HG03460 (cell line): ENCODE results near the gene C12orf75.
A peak's percentile ranks its signal among the peaks of the same experiment; 100 is the strongest.
"Not testable (repeated sequence)": the region's sequence is repeated elsewhere in the genome, so short reads cannot be mapped to it uniquely, and the experiment has no call there.

Experiments
- ATAC-seq: cut with Tn5 transposase; IDR thresholded peaks from one replicate; pipeline ENCODE4 v1.9.1; 2021; ENCODE audit not compliant: unreplicated experiment

C12orf75 gene

DNA sequence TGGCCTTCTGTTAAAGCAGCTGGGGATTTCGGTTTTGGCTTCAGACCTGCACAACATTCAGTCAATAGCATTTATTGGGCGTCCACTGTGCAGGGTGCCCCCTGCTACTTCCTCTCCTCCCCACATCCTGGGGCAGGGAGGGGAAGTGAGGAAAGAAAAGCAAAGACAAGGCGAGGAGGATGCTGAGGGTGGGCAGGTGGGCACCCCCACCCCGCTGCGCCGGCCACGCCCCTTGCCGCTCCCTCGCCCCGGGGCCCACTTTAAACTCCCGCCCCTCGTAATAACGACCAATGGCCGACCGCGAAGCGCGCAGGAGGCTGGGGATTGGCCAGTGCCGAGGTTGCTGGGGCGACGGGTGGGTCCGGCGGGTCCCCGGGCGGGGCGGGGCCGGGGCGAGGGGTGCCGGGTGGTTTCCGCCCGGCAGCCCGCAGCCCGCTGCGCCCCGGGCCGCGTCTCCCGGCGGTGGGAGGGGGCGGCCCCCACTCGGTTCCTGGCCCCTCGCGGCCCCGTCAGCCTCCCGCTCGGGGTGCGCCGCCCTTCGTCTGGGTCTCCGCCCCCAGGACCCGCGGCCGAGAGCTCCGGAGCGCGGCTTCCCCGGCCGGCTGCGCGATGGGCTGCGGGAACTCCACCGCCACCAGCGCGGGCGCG lies at the start of gene C12orf75:
Gene C12orf75, plus strand, starts transcription at position 409 of the 648 bp plus-strand sequence. Its CDS starts 201 bp downstream, at position 610.
- ATAC-seq: peak; percentile 80

GRCh38 chr12:105280966-105281693 lies 49.4 kb upstream of the C12orf75 start:
- ATAC-seq: no peak

- ATAC-seq: no peak
Measured at GRCh38 chr12:105281694-105282049, 48.8 kb upstream of the C12orf75 start.

DNA sequence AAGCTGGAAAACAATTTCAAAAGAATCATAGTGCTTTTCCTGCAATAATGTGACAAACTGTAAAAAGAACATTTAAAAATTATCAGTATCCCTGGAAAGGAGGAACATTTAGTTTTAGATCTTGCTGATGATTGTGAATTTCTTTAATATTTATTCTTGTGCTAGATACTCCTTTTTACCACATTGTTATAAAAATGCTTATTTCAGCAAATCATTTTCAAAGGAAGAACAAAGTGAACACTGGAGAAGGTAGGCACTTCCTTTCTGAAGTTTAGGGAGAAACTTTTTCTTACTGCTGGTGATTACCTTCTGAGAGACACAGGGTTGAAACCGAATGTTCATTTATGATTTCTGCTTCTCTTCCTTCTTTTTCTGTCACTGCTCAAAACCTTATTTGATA lies 45.1 kb upstream of the C12orf75 start:
- ATAC-seq: no peak

- no peak for ATAC-seq
Measured at GRCh38 chr12:105287408-105287807, 43.1 kb upstream of the C12orf75 start.

DNA sequence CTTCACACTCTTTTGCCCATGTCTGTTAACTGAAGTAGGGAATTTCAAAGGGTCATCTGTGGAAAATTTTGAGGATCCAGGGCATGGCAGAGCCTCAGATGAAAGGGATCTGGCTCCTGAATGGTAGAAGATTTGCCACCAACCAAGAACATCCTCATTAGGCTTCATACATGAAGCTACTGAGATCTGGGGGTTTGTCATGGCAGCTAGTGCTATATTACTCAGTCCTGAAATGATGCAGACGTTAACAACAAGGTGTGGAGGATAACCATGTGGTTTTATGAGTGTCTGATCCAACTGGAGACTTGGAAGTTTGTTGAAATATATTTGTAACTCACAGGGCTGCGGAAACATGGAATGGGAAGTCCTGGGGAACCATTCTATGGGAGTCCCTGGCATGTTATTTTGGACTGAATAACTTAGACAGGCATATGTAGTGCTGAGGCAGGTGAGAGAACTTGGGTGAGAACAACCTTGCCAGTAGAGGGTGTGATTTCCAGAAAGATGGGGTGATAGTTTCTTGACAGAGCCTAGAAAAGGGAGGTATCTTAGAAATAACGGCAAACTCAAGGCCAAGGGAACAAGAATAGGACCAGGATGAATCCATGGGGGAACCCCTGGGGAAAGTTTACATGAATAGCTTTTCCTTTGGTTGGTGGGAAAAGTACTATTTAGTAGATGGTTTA lies 42.0 kb upstream of the C12orf75 start:
- no peak for ATAC-seq

DNA sequence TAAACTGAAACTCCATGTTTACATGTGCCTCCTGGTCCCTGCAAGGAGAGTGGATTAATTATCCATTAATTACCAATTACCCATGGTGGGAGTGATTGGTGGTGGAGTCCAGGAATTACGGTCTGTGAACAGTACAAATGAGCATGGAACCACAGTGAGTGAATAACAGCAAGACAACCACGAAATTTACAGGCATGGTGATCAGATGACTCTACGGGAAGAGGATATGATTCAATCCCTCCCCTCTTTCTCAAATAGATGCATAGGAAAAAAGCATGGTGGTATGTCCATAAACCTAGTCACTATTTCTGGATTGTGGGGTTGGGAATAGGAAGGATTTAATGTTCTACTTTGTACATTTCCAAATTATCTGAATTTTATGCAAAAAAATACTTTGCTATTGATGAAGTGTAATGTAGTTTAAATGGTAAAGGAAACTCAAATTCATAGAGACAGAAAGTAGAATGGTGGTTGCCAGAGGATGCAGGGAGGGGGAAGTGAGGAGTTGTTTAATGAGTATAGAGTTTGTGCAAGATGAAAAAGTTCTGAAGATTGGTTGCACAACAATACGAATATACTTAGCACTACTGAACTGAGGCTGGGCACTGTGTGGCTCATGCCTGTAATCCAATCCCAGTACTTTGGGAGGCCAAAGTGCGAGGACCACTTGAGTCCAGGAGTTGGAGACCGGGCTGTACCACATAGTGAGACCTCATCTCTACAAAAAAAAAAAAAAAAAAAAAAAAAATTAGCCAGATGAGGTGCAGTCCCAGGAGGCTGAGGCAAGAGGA lies 41.2 kb upstream of the C12orf75 start:
- ATAC-seq: no peak

DNA sequence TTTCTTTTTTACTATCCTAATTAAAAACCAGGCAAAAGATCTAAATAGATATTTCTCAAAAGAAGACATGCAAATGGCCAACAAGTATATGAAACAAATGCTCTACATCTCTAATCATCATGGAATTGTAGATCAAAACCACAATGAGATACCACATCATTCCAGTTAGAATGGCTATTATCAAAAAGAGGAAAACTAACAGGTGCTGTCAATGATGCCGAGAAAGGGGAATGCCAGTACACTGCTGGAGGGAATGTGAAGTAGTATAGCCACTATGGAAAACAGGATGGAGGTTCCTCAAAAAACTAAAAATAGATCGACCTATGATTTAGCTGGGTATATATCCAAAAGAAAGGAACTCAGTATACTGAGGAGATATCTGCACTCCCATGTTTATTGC lies 39.0 kb upstream of the C12orf75 start:
- ATAC-seq: no peak

DNA sequence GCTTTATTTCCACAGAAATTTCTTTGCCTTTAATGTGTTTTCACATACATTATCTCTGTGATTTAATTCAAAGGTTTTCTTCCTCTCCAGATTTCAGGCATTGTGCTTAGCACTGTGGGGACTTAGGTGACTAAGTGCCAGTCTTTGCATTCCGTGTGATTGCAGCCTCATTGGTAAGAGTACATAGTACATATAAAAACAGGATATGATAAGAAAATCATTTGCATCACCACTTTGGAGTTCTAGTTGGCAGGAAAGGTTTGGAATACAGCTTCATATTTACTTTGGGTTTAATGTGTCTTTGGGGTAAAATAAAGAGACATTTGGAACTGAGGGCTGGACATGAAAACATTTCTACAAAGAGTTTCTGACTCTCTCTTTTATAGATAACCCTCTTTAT lies 37.8 kb upstream of the C12orf75 start:
- no peak for ATAC-seq

GRCh38 chr12:105293187-105293586 lies 37.3 kb upstream of the C12orf75 start:
- ATAC-seq: no peak

GRCh38 chr12:105294161-105294560 lies 36.3 kb upstream of the C12orf75 start:
- no peak for ATAC-seq

- no peak for ATAC-seq
Measured at GRCh38 chr12:105294886-105295479, 35.5 kb upstream of the C12orf75 start.

DNA sequence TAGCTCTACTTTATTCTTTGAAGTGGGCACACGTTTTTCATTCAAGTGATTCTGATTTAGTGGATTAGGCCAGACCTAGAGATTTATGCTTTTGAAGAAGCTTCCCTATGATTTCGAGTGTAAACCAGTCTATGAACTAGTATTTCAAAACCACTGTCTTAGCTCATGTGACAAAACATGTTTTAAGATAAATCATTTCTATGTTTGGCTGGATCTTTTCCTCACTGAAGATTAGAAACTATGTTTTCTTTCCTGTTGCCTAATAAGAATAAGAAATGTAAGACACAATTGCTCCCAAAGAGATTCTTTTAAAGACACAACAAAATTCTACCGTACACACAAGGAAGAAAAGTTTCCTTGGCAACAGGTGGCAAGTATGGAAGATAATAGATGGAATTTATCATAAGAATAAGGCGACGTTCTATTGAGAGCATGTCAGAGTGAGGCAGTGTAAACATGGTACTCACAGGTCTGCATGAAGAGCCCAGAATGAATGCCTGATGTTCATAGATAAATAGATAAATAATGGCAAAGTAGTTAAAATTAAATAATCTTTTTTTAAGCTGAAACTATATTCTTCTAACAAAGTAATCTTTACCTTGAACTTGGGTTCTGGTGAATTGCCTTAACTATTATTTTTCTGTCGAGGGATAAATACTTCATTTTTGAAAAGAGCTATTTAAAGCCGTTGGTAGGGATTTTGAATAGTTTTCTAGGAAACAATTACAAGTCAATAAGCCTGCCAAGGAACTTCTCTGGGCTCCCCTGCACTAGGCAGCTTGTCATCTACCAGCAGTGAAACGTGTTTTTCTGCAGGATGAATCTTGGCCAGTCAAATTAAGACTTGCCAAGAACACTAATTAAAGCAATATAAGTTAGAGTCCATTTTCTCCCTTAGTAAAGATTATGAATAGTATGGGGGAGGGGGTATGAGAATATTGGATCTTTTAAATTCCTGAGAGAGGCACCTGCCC lies 34.1 kb upstream of the C12orf75 start:
- no peak for ATAC-seq

GRCh38 chr12:105300883-105301282 lies 29.6 kb upstream of the C12orf75 start:
- ATAC-seq: no peak

GRCh38 chr12:105301696-105302095 lies 28.8 kb upstream of the C12orf75 start:
- no peak for ATAC-seq

DNA sequence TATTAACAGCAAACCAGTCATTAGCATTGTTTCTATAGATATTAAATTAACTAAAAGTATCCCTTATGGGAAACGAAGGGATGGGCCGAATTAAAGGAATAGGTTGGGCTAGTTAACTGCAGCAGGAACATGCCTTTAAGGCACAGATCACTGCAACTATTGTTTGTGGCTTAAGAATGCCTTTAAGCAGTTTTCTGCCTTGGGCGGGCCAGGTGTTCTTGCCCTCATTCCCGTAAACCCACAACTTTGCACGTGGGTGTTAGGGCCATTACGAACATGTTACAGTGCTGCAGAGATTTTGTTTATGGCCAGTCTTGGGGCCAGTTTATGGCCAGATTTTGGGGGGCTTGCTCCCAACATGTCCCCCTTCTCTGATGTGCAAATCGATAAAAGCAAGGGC lies 27.5 kb upstream of the C12orf75 start:
- not testable (repeated sequence) for ATAC-seq

- not testable (repeated sequence) for ATAC-seq
Measured at GRCh38 chr12:105304626-105305025, 25.9 kb upstream of the C12orf75 start.

GRCh38 chr12:105307601-105308314 lies 22.7 kb upstream of the C12orf75 start:
- ATAC-seq: not testable (repeated sequence)

GRCh38 chr12:105308839-105309238 lies 21.7 kb upstream of the C12orf75 start:
- ATAC-seq: not testable (repeated sequence)
